H1 (cell line): Measurements from ENCODE around the gene DRC3. TPM values are rescaled to one million over a fixed set of nuclear protein-coding genes. Genes with fewer than 3 reads are reported as not detected.

ENCODE experiments used
- CTCF ChIA-PET: fragments of 300-600 bp; sonication (Branson Sonifier 250); formaldehyde crosslinking; loops from one replicate; lab custom pipeline; 2021; ENCODE audit not compliant: partially characterized antibody; lab: Charles Lee
- POLR2A ChIA-PET: fragments of 300-600 bp; sonication (Branson Sonifier 250); formaldehyde crosslinking; loops from one replicate; lab custom pipeline; 2021; ENCODE audit warnings: inconsistent platforms; ENCODE audit not compliant: partially characterized antibody; lab: Charles Lee
- DNase-seq, 2 experiments: peaks; one replicate each; pipeline versions ENCODE4 v3.0.0 to v3.0.0-alpha.2; 2010 to 2022; ENCODE audit warnings: low spot score in 2 of 2, low read depth in 1 of 2, mixed read lengths in 1 of 2
- FAIRE-seq: peaks from 2 replicates; lab custom pipeline; 2011; peaks lifted over from hg19 to GRCh38; lab: Jason Lieb, UNC
- H2AFZ ChIP-seq: 2 replicates; pipeline ENCODE4 v1.8.1; 2012; ENCODE audit warnings: low read length, inconsistent platforms
- H2AK5ac ChIP-seq: 2 replicates; pipeline ENCODE4 v1.6.1; 2013; ENCODE audit warnings: low read depth, low read length
- H2BK120ac ChIP-seq: replicated peaks from 2 replicates; pipeline ENCODE3; 2013; ENCODE audit warnings: low read depth, low read length, inconsistent platforms
- H2BK12ac ChIP-seq: 2 replicates; pipeline ENCODE4 v1.6.1; 2013; ENCODE audit warnings: low read depth, low read length
- H2BK15ac ChIP-seq: 2 replicates; pipeline ENCODE4 v1.6.1; 2013; ENCODE audit warnings: low read length
- H2BK20ac ChIP-seq: 2 replicates; pipeline ENCODE4 v1.6.1; 2013; ENCODE audit warnings: low read length
- H2BK5ac ChIP-seq: 2 replicates; pipeline ENCODE4 v1.6.1; 2013; ENCODE audit warnings: low read depth, low read length
- H3K14ac ChIP-seq: 2 replicates; pipeline ENCODE4 v1.6.1; 2013; ENCODE audit warnings: inconsistent platforms; ENCODE audit not compliant: insufficient read length
- H3K18ac ChIP-seq: 2 replicates; pipeline ENCODE4 v1.6.1; 2013; ENCODE audit warnings: low read length; ENCODE audit errors: extremely low read depth
- H3K23ac ChIP-seq: 2 replicates; pipeline ENCODE4 v1.6.1; 2013; ENCODE audit warnings: inconsistent platforms; ENCODE audit not compliant: insufficient read length
- H3K23me2 ChIP-seq: 2 replicates; pipeline ENCODE4 v1.6.1; 2013; ENCODE audit warnings: low read depth, low read length
- H3K27ac ChIP-seq: 2 replicates; pipeline ENCODE4 v1.6.1; 2011; ENCODE audit warnings: low read depth, low read length, inconsistent platforms
- H3K27me3 ChIP-seq, 4 experiments: replicated peaks in 1 of 4; 1 replicate in 1 of 4; 2 replicates in 3 of 4; pipeline versions ENCODE4 v1.6.1 to v1.8.1; 2011 to 2013; ENCODE audit warnings: low read length in 3 of 4, mild to moderate bottlenecking in 3 of 4, inconsistent platforms in 2 of 4, mixed read lengths in 2 of 4, moderate library complexity in 1 of 4; ENCODE audit not compliant: control insufficient read depth in 3 of 4, insufficient read depth in 3 of 4; ENCODE audit errors: extremely low read depth in 1 of 4
- H3K36me3 ChIP-seq, 4 experiments: 2 replicates each; pipeline versions ENCODE4 v1.6.1 to v1.8.1; 2011 to 2013; ENCODE audit warnings: mild to moderate bottlenecking in 4 of 4, low read length in 3 of 4, moderate library complexity in 2 of 4, control low read depth in 1 of 4, inconsistent platforms in 1 of 4; ENCODE audit not compliant: insufficient read depth in 4 of 4, control insufficient read depth in 2 of 4
- H3K4ac ChIP-seq: replicated peaks from 2 replicates; pipeline ENCODE3; 2013; ENCODE audit warnings: low read length, low read depth, mixed read lengths, inconsistent platforms; ENCODE audit not compliant: insufficient read length
- H3K4me1 ChIP-seq, 4 experiments: replicated peaks in 1 of 4; 1 replicate in 1 of 4; 2 replicates in 3 of 4; pipeline versions ENCODE4 v1.6.1 to v1.8.1; 2011 to 2013; ENCODE audit warnings: low read length in 3 of 4, inconsistent platforms in 2 of 4, mixed read lengths in 1 of 4; ENCODE audit not compliant: insufficient read depth in 4 of 4, control insufficient read depth in 3 of 4
- H3K4me2 ChIP-seq, 2 experiments: 2 replicates each; pipeline versions ENCODE4 v1.6.1 to v1.8.1; 2011 to 2013; ENCODE audit warnings: low read depth in 2 of 2, low read length in 2 of 2, control low read depth in 1 of 2, inconsistent platforms in 1 of 2, mild to moderate bottlenecking in 1 of 2; ENCODE audit not compliant: insufficient read depth in 1 of 2
- H3K4me3 ChIP-seq, 4 experiments: fragments of 200-600, 300-600 bp in 1 of 4; sonication (generic), shearing (Covaris generic), sonication (Bioruptor Twin) in 1 of 4; 2 replicates each; pipeline versions ENCODE4 v1.5.1 to v1.8.1; 2011 to 2016; ENCODE audit warnings: low read length in 4 of 4, low read depth in 3 of 4, control low read depth in 2 of 4, inconsistent platforms in 2 of 4, mild to moderate bottlenecking in 2 of 4, mixed read lengths in 1 of 4, moderate library complexity in 1 of 4; ENCODE audit not compliant: insufficient read depth in 2 of 4; ENCODE audit errors: extremely low read depth in 1 of 4
- H3K56ac ChIP-seq: replicated peaks from 2 replicates; pipeline ENCODE3; 2013; ENCODE audit warnings: low read depth, mild to moderate bottlenecking, mixed read lengths, low read length, inconsistent platforms; ENCODE audit not compliant: insufficient read length
- H3K79me1 ChIP-seq: 2 replicates; pipeline ENCODE4 v1.6.1; 2013; ENCODE audit warnings: low read depth, low read length, control low read depth
- H3K79me2 ChIP-seq, 2 experiments: 2 replicates each; pipeline versions ENCODE4 v1.6.1 to v1.8.1; 2012 to 2013; ENCODE audit warnings: low read length in 2 of 2, mild to moderate bottlenecking in 2 of 2, inconsistent platforms in 1 of 2; ENCODE audit not compliant: insufficient read depth in 2 of 2, control insufficient read depth in 1 of 2
- H3K9ac ChIP-seq, 4 experiments: replicated peaks in 1 of 4; 1 replicate in 1 of 4; 2 replicates in 3 of 4; pipeline versions ENCODE4 v1.6.1 to v1.8.1; 2011 to 2013; ENCODE audit warnings: low read depth in 3 of 4, low read length in 3 of 4, control low read depth in 2 of 4, mild to moderate bottlenecking in 2 of 4, moderate library complexity in 2 of 4, inconsistent platforms in 1 of 4; ENCODE audit errors: extremely low read depth in 1 of 4
- H3K9me3 ChIP-seq, 2 experiments: 2 replicates each; pipeline versions ENCODE4 v1.6.1 to v1.8.1; 2012 to 2013; ENCODE audit warnings: mild to moderate bottlenecking in 2 of 2, moderate library complexity in 2 of 2, control low read depth in 1 of 2, inconsistent platforms in 1 of 2, low read depth in 1 of 2, low read length in 1 of 2, mixed read lengths in 1 of 2; ENCODE audit not compliant: insufficient read depth in 2 of 2
- H4K20me1 ChIP-seq, 2 experiments: replicated peaks in 1 of 2; 2 replicates each; pipeline versions ENCODE3 to v1.8.1; 2011 to 2013; ENCODE audit warnings: inconsistent platforms in 2 of 2, low read length in 2 of 2, mild to moderate bottlenecking in 1 of 2; ENCODE audit not compliant: insufficient read depth in 2 of 2, control insufficient read depth in 1 of 2
- H4K5ac ChIP-seq: 2 replicates; pipeline ENCODE4 v1.6.1; 2013; ENCODE audit warnings: low read length, low read depth, mixed read lengths, inconsistent platforms; ENCODE audit not compliant: insufficient read length
- H4K8ac ChIP-seq: 2 replicates; pipeline ENCODE4 v1.8.0; 2013; ENCODE audit warnings: mild to moderate bottlenecking, moderate library complexity, low read length, inconsistent platforms; ENCODE audit not compliant: insufficient read depth; ENCODE audit errors: extremely low read depth
- H4K91ac ChIP-seq: replicated peaks from 2 replicates; pipeline ENCODE3; 2013; ENCODE audit warnings: low read length, mixed read lengths, inconsistent platforms; ENCODE audit not compliant: insufficient read length
- NRF1 ChIP-seq: IDR thresholded peaks from 2 replicates; pipeline ENCODE4 v1.6.1; 2011; ENCODE audit warnings: mild to moderate bottlenecking, low read depth, low read length, improper control_type of control experiment
- POU5F1 ChIP-seq: IDR thresholded peaks from 2 replicates; pipeline ENCODE4 v1.6.1; 2011; ENCODE audit warnings: low read depth, mild to moderate bottlenecking, low read length, moderate library complexity
- SIN3A ChIP-seq, 2 experiments: IDR thresholded peaks in 1 of 2; conservative IDR thresholded peaks in 1 of 2; 2 replicates each; pipeline ENCODE4 v1.6.1; 2011 to 2012; ENCODE audit warnings: low read length in 2 of 2, improper control_type of control experiment in 1 of 2, low read depth in 1 of 2, mild to moderate bottlenecking in 1 of 2
- SIRT6 ChIP-seq: IDR thresholded peaks from one replicate; pipeline ENCODE4 v1.7.1; 2012; ENCODE audit warnings: low read length, inconsistent platforms
- ZNF274 ChIP-seq: IDR thresholded peaks from 2 replicates; pipeline ENCODE4 v1.7.0; 2012; ENCODE audit warnings: low read length, borderline replicate concordance; ENCODE audit errors: extremely low read depth
- WGBS, 2 experiments: shearing (Covaris generic) in 1 of 2; methylation state at CpG; one replicate each; pipeline versions ENCODE4 v1.1.6 to v1.1.7; 2013 to 2015; ENCODE audit warnings: low lambda C conversion rate in 2 of 2, mixed read lengths in 2 of 2, inconsistent platforms in 1 of 2, low coverage in 1 of 2, missing lambda C conversion rate in 1 of 2; ENCODE audit not compliant: insufficient replicate concordance in 2 of 2, insufficient coverage in 1 of 2, insufficient read length in 1 of 2; ENCODE audit errors: extremely low coverage in 1 of 2, missing lambda C conversion rate in 1 of 2; 5-methylcytosine and 5-hydroxymethylcytosine counted together
- polyA plus RNA-seq, 7 experiments: library from polyadenylated mRNA; depleted of rRNA in 3 of 7; stranded (reverse) in 5 of 7; unstranded in 2 of 7; fragments of >200 nt in 5 of 7; fragments of 200-250 nt in 2 of 7; gene quantifications; 1 replicate in 5 of 7; 2 replicates in 1 of 7; 4 replicates in 1 of 7; pipeline versions ENCODE4 v1.2.1 to v1.2.3, GENCODE V29; 2011 to 2013; ENCODE audit warnings: missing spikeins in 2 of 7, mixed read lengths in 2 of 7
- total RNA-seq: library from RNA; stranded (reverse); fragmentation: NEBNext Ultra II Directional; extraction: Animal tissue kit (Norgen Biotek cat#: 25700); gene quantifications from 2 replicates; pipeline ENCODE4 v1.2.1, GENCODE V29; 2021

The DRC3 gene
- total and polyA plus RNA-seq, 2 of the 8 experiments (the other 6 are each of a cell fraction or from before 2014, with no cell fraction given) = 0.59 TPM; not detected in 1

DNA sequence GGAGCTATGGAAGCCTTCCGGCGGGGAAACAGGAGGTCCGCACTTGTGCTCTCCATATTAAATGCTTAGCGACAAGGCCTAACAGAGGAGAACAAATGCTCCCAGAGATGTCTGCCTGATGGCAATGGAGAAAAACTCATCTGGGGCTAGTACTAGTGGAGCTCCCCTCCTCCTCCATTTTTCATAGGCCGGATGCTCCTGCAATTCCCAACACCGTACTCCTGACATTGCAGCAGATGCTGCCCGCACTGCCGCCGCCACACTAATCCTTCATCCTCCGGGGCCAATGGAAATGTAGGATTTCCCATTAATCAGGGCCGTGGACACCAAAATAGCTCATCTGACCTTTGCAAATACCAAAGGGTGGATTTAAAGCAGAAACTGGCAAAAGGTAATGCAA is 27.9 kb upstream of the DRC3 start:
- no peak overlapping the region for H3K14ac ChIP-seq
- H3K56ac ChIP-seq = no peak overlapping the region
- H2BK120ac ChIP-seq = no peak overlapping the region
- H3K23ac ChIP-seq = no peak overlapping the region
- TF ChIP-seq SIRT6 = no peak
- no peak for TF ChIP-seq ZNF274
- TF ChIP-seq SIN3A (conservative IDR thresholded peaks at IDR 0.05 in 1 of 2, IDR thresholded peaks at IDR 0.05 in 1 of 2; ENCODE audit: low read depth in 1 of 2, low read length in 2 of 2) = no peak
- TF ChIP-seq POU5F1 = no peak
- TF ChIP-seq NRF1 = no peak
- H4K8ac ChIP-seq = no peak overlapping the region
- no peak overlapping the region for H3K4ac ChIP-seq
- H4K20me1 ChIP-seq = no peaks in the 10 kb centered on the region
- H3K18ac ChIP-seq = no peak overlapping the region
- H3K4me2 ChIP-seq = no peak overlapping the region
- peaks cover 3 to 16% (median 12%) of the 10 kb centered on the region in 4 experiments for H3K4me1 ChIP-seq
- no peak overlapping the region for H2AK5ac ChIP-seq
- DNase-seq (no peak), FAIRE-seq (no peak)
- no peaks in the 10 kb centered on the region for H3K36me3 ChIP-seq
- no peak overlapping the region for H4K5ac ChIP-seq
- H3K4me3 ChIP-seq = no peak overlapping the region
- H3K27me3 ChIP-seq = no peaks in the 10 kb centered on the region
- no peak overlapping the region for H2BK12ac ChIP-seq
- H3K23me2 ChIP-seq = no peaks in the 10 kb centered on the region
- no peak overlapping the region for H2BK5ac ChIP-seq
- H3K9me3 ChIP-seq = no peaks in the 10 kb centered on the region
- H2BK20ac ChIP-seq = no peak overlapping the region
- H2AFZ ChIP-seq = no peak overlapping the region
- H3K9ac ChIP-seq = no peak overlapping the region
- WGBS, 2 experiments = 96% methylated on average over 11 of the region's 11 CpGs; no CpG with 5 or more reads in 1 of the 2 experiments
- H3K27ac ChIP-seq = no peak overlapping the region
- H4K91ac ChIP-seq = no peak overlapping the region
- ChIA-PET POLR2A (interaction anchor here (0.7 to 1.6 kb wide), 4 partner anchors 9 to 18 kb away, joined by 3 to 4 read pairs (median 3); no protein-coding TSS in a partner anchor), CTCF (interaction anchor here (0.9 to 4.3 kb wide), 10 partner anchors 9 to 77 kb away, joined by 3 to 15 read pairs (median 5); no protein-coding TSS in a partner anchor)
- H3K79me2 ChIP-seq = no peaks in the 10 kb centered on the region
- no peaks in the 10 kb centered on the region for H3K79me1 ChIP-seq
- H2BK15ac ChIP-seq = no peak overlapping the region
